Kidney (tissue), 14 donors: ENCODE results near the gene MXRA7. TPM values are rescaled to one million over a fixed set of nuclear protein-coding genes. Genes with fewer than 3 reads are reported as not detected.

Experiments used
- DNase-seq, 5 donors: peaks; one replicate each; pipeline ENCODE4 v3.0.0-alpha.2; 2013 to 2020
- FAIRE-seq: peaks from 2 replicates; lab custom pipeline; 2012; peaks lifted over from hg19 to GRCh38; lab: Jason Lieb, UNC
- H3K27ac ChIP-seq, 2 donors: one replicate each; pipeline ENCODE4 v1.7.0; 2013; ENCODE audit warnings: low read depth in 2 of 2, low read length in 2 of 2, inconsistent platforms in 1 of 2
- H3K27me3 ChIP-seq: one replicate; pipeline ENCODE4 v1.7.1; 2013; ENCODE audit warnings: low read length, inconsistent platforms; ENCODE audit not compliant: control insufficient read depth, insufficient read depth
- H3K36me3 ChIP-seq, 3 donors: one replicate each; pipeline versions ENCODE4 v1.7.0 to v1.7.1; 2013; ENCODE audit warnings: low read length in 3 of 3, control low read depth in 1 of 3, inconsistent platforms in 1 of 3; ENCODE audit not compliant: insufficient read depth in 3 of 3, control insufficient read depth in 2 of 3
- H3K4me1 ChIP-seq, 3 donors: one replicate each; pipeline versions ENCODE4 v1.7.0 to v1.7.1; 2013; ENCODE audit warnings: low read length in 3 of 3, inconsistent platforms in 1 of 3, low read depth in 1 of 3; ENCODE audit not compliant: control insufficient read depth in 2 of 3, insufficient read depth in 2 of 3
- H3K4me3 ChIP-seq, 3 donors: one replicate each; pipeline versions ENCODE4 v1.7.0 to v1.8.1; 2013; ENCODE audit warnings: low read length in 3 of 3, control low read depth in 1 of 3, inconsistent platforms in 1 of 3
- H3K9ac ChIP-seq, 3 donors: one replicate each; pipeline versions ENCODE4 v1.7.0 to v1.7.1; 2013; ENCODE audit warnings: low read length in 3 of 3, control low read depth in 1 of 3, inconsistent platforms in 1 of 3
- H3K9me3 ChIP-seq, 3 donors: one replicate each; pipeline versions ENCODE4 v1.7.0 to v1.7.1; 2013; ENCODE audit warnings: low read length in 3 of 3, control low read depth in 1 of 3, inconsistent platforms in 1 of 3; ENCODE audit not compliant: control insufficient read depth in 2 of 3, insufficient read depth in 1 of 3
- CTCF ChIP-seq: IDR thresholded peaks from 3 replicates; pipeline ENCODE4 v1.5.1; 2012; ENCODE audit warnings: mild to moderate bottlenecking, moderate library complexity, borderline replicate concordance; ENCODE audit not compliant: insufficient read depth; ENCODE audit errors: extremely low read depth
- intact Hi-C: fragments of 100-400 bp; cut with DNase I; formaldehyde crosslinking; loops from one replicate; pipeline ENCODE4 v1.11.1; 2022
- polyA plus RNA-seq: library from polyadenylated mRNA; stranded (reverse); fragments of 350-450 nt; fragmentation: Illumina TruSeq; extraction: RNeasy Lipid Tissue Mini Kit (QIAGEN cat#74804); gene quantifications from one replicate; pipeline ENCODE4 v1.2.3, GENCODE V29; 2014; ENCODE audit warnings: low read depth, low replicate concordance; ENCODE audit not compliant: insufficient read depth
- total RNA-seq: library from RNA; stranded (reverse); fragmentation: NEBNext Ultra II Directional; extraction: Animal tissue kit (Norgen Biotek cat#: 25700); gene quantifications from one replicate; pipeline ENCODE4 v1.2.1, GENCODE V29; 2021
- donor health status: control.
- donor health status: control.
- donor health status: control.
- donor health status: control.
- donor health status: control.
- donor health status: DM: yes; HTN: yes; CAD: no.
- donor health status: Normal renal cell carcinoma (clear cell type).

The MXRA7 gene
- total and polyA plus RNA-seq, 2 donors from 2014 or later, result 72.4 to 130 TPM

DNA sequence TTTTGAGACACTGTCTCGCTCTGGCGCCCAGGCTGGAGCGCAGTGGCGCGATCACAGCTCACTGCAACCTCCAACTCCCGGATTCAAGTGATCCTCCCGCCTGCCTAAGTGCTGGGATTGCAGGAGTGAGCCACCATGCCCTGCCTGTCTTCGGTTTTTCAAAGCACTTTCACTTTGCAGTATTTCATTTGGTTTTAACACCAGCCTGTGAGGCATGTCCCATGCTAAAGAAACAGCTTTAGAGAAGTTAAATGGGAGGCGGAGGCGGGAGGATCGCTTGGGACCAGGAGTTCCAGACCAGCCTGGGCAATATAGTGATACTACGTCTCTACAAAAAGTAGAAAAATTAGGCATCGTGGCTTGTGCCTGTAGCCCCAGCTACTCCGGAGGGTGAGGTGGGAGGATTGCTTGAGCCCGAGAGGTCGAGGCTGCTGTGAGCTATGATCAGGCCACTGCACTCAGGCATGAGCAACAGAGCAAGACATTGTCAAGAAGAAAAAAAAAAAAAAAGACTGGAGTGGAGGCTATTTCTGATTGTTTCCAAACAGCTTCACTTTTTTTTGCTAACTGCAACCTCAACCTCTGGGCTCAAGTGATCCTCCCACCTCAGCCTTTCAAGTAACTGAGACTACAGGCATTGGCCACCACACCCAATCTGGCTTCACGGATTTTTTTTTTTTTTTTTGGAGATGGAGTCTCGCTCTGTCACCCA lies 17.1 kb upstream of the MXRA7 start:
- Histone ChIP-seq H3K4me1 (peaks cover 3 to 18% (median 11%) of the 10 kb centered on the region in 3 donors), H3K9me3 (no peaks in the 10 kb centered on the region), H3K36me3 (peaks cover 2 to 21% (median 3%) of the 10 kb centered on the region in 3 donors), H3K9ac (peak overlapping the region; percentile 26 to 99 (median 50)), H3K4me3 (peak overlapping the region; percentile 76 to 96 (median 76)), H3K27ac (peak overlapping the region; percentile 99), H3K27me3 (no peaks in the 10 kb centered on the region)
- intact Hi-C loops, result no loop called here
- FAIRE-seq (no peak), DNase-seq (peak in 4 of 5 donors; percentile 50 to 73 (median 63))
- TF ChIP-seq CTCF, result no peak

- intact Hi-C loops, result no loop called here
- Histone ChIP-seq H3K36me3 (peaks cover 3 to 19% (median 3%) of the 10 kb centered on the region in 3 donors), H3K27ac (peak within 1 kb of the TSS; percentile 99), H3K9ac (peak within 1 kb of the TSS; percentile 64 to 99 (median 85)), H3K27me3 (no peaks in the 10 kb centered on the region), H3K4me1 (peaks cover 3 to 18% (median 12%) of the 10 kb centered on the region in 3 donors), H3K9me3 (no peaks in the 10 kb centered on the region), H3K4me3 (peak within 1 kb of the TSS; percentile 76 to 96 (median 81))
- DNase-seq (peak; percentile 80 to 95 (median 89)), FAIRE-seq (no peak)
- TF ChIP-seq CTCF, result peak; percentile 32
Observed at GRCh38 chr17:76726776-76727718, 16.3 kb upstream of the MXRA7 start, which contains the start of gene METTL23. METTL23 (plus strand) TSS chr17:76726839; CDS start chr17:76729711, 2,872 bp downstream.

- H3K4me3 ChIP-seq, result peak within 1 kb of the TSS; percentile 76 to 96 (median 81)
- peaks cover 3 to 18% (median 12%) of the 10 kb centered on the region in 3 donors for H3K4me1 ChIP-seq
- H3K36me3 ChIP-seq, result peaks cover 2 to 22% (median 10%) of the 10 kb centered on the region in 3 donors
- FAIRE-seq (no peak), DNase-seq (peak; percentile 96 to 99 (median 98))
- TF ChIP-seq CTCF, result no peak
- H3K9me3 ChIP-seq, result no peaks in the 10 kb centered on the region
- H3K9ac ChIP-seq, result peak within 1 kb of the TSS; percentile 64 to 99 (median 85)
- intact Hi-C loops, result no loop called here
- no peaks in the 10 kb centered on the region for H3K27me3 ChIP-seq
- H3K27ac ChIP-seq, result peak within 1 kb of the TSS; percentile 99
Observed at GRCh38 chr17:76726231-76726775, 15.5 kb upstream of the MXRA7 start, which contains the start of gene JMJD6. JMJD6 (minus strand) TSS chr17:76726606; CDS start chr17:76726475, 131 bp downstream.
